GM21528 (cell line): ENCODE results near the gene SESN2.
A peak's percentile ranks its signal among the peaks of the same experiment; 100 is the strongest.

Experiments used
- ATAC-seq: cut with Tn5 transposase; IDR thresholded peaks from one replicate; pipeline ENCODE4 v1.9.1; 2021; ENCODE audit warnings: mild to moderate bottlenecking, moderate library complexity; ENCODE audit not compliant: unreplicated experiment, low FRiP score

Gene SESN2, protein sequence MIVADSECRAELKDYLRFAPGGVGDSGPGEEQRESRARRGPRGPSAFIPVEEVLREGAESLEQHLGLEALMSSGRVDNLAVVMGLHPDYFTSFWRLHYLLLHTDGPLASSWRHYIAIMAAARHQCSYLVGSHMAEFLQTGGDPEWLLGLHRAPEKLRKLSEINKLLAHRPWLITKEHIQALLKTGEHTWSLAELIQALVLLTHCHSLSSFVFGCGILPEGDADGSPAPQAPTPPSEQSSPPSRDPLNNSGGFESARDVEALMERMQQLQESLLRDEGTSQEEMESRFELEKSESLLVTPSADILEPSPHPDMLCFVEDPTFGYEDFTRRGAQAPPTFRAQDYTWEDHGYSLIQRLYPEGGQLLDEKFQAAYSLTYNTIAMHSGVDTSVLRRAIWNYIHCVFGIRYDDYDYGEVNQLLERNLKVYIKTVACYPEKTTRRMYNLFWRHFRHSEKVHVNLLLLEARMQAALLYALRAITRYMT

DNA sequence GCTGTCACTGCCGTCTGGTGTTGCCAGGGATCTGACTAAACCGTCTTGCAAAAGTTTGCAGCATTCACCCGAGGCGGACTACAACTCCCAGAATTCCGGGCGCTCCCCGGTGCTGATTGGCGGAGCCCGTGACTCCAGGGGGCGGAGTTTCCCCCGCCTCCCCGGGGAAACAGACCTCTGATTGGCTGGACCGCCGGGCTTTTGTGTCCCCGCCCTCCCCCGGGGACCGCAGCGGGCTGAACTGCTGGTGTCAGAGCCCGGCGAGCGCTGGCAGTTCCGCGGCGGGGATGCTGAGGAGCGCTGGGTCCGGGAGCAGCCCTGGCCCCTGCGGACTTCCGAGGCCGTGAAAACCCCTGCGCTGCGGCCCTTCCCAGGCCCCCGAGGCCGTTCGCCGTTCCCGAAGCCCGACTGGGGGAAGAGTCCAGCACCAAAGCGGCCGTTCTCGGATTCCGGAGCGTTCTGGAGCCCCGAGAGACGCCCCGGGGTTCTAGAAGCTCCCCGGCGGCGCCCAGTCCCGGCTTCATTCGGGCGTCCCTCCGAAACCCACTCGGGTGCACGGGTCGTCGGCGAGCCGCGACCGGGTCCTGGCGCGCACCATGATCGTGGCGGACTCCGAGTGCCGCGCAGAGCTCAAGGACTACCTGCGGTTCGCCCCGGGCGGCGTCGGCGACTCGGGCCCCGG lies at the start of gene SESN2:
Gene SESN2 (plus strand): TSS at position 267 of the 682 bp plus-strand sequence. CDS start 330 bp downstream, at position 597.
- ATAC-seq = peak; percentile 90

DNA sequence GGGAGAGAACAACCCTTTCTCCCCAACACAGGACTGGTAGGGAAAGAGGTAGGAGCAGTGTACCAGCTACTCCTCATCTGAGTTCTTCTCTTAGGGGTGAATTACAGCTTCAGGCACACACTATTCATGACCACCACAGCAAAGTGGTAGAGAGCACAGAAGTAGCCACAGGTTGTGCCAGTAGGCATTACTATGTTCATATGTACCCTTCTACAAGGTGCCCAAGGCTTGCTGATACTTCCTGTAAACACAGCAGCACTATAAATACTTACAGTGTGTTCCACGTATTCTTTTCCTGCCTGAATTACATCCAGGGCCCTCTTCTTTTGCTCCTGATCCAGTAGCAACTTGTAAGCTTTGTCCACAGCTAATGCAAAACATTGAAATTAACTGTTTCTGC lies 49.6 kb upstream of the SESN2 start:
- ATAC-seq = no peak

DNA sequence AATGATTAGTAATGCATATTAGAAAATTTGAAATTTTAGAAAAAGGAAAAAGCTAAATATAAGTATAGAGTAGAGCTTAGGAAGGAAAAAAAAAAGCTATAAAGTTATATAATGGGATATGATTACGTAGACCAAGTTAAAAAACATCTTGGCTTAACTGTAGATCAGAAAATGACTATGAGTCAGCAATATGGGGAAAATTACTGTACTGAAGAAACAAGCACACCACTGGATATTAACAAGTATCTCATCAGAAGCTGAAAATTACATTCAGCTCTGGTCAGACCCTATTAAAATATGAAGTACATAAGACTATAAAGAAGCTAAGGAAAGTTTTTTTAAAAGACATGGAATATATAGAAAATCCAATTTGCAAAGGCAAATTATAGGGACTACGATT lies 46.0 kb upstream of the SESN2 start:
- no peak for ATAC-seq

DNA sequence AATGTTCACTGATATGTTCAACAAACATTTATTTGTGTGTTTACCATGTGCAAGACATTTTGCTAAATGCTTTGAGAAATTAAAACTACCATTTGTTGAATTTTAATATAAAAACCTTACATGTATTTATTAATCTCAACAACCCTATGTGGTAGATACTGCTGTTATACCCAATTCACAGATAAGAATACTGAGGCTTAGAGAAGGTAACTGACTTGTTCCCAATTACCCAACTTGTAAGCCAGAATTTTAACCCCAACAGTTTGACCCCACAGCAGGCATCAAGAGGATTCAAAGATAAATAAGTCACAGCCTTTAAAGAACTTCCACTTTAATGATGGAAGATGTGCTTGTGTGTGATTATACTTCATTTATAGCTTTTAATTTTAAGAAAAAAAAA lies 30.2 kb upstream of the SESN2 start:
- ATAC-seq = no peak

DNA sequence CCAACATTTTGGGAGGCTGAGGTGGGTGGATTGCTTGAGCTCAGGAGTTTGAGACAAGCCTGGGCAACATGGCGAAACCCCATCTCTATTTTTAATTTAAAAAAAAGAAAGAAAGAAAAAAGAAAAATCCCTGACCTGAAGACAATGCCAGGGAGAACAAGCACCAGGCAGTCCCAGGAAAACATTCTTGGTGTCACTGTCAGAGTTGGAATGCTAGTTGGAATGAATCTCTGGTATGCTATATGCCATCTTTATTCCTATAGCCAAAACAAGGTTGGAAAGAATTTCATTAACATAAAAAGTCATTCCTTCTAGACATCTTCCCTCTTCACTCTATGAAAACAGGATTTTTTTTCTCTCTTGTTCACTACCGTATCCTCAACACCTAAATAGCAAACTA lies 29.3 kb upstream of the SESN2 start:
- ATAC-seq = no peak

DNA sequence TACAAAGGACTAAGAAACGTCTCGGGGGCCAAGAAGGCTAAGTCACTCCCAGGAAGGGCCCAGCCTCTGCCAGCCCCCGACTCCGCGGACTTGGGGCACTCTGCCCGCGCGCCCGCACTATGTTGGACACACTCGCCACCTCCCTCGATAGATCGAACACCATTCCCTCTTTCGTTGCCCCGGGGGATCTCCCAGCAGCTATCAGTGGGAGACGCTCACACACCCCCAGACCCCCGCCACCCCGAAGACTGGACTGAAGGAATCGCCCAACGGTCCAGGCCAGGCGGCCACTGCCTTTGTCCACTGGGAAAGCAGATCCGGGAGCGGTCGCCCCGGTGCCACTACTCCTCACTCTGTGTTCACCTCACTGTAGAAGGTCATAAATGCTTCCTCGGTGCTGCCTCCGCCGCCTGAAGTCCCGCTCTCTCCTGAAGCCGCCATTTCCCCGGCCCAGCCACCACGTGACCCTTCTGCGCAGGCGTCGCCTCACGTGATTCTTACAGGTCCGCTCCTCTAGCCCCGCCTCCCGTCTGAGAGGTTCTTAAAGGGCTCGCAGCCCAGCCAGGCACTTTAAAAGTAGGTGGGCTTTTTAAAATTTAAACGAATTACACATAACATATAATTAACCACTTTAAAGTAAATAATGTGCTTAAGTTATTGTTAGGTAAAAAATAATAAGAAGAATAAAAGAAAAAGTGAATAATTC lies 26.6 kb upstream of the SESN2 start, which contains the start of gene DNAJC8:
Gene DNAJC8 (minus strand): TSS at position 472 of the 706 bp plus-strand sequence. CDS start 31 bp downstream, at position 441.
- ATAC-seq = peak; percentile 49

DNA sequence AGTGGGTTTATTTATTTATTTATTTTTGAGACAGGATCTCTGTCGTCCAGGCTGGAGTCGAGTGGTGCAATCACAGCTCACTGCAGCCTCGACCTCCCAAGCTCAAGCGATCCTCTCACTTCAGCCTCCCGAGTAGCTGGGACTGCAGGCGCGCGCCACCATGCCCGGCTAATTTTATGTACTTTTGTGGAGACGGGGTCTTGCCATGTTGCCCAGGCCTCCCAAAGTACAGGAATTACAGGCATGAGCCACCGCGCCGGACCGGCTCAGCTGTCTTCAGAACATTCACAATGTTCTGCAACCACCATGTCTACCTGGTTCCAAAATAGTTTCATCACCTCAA lies 26.1 kb upstream of the SESN2 start:
- ATAC-seq = no peak

DNA sequence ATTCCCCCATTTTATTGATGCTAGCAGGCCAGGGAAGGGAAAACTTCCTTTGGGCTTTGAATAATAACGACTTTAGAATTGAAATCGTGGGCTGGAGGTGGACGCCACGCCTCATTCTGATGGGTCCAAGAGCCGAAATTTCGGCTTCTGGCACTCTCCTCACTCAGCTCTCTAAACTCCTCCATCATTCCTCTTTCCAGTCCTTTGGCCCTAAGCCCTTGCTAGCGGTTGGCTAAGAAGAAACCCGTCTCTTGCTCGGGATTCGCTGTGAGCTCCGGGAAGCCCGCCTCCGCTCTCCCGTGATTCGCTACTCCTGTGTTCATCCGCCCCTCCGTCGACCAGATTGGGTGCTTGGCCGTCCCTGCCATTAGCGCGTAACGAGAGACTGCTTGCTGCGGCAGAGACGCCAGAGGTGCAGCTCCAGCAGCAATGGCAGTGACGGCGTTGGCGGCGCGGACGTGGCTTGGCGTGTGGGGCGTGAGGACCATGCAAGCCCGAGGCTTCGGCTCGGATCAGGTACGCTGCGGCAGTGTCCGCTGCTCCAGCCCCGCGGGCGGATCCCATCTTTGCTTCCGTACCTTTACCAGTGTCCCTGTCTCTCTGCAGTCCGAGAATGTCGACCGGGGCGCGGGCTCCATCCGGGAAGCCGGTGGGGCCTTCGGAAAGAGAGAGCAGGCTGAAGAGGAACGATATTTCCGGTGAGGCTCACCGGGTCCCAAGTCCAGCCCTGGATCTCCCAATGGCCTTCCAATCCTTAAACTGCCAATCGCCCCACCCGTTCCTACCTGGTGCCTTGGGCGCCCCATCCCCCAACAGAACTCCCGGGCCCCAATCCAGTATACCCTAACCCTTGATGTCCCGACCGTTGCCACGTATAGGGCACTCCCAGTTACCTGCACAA lies 23.3 kb upstream of the SESN2 start, which contains the start of gene ATP5IF1:
Gene ATP5IF1 (plus strand): TSS at position 370 of the 901 bp plus-strand sequence. CDS start 60 bp downstream, at position 430.
- ATAC-seq = peak; percentile 82

DNA sequence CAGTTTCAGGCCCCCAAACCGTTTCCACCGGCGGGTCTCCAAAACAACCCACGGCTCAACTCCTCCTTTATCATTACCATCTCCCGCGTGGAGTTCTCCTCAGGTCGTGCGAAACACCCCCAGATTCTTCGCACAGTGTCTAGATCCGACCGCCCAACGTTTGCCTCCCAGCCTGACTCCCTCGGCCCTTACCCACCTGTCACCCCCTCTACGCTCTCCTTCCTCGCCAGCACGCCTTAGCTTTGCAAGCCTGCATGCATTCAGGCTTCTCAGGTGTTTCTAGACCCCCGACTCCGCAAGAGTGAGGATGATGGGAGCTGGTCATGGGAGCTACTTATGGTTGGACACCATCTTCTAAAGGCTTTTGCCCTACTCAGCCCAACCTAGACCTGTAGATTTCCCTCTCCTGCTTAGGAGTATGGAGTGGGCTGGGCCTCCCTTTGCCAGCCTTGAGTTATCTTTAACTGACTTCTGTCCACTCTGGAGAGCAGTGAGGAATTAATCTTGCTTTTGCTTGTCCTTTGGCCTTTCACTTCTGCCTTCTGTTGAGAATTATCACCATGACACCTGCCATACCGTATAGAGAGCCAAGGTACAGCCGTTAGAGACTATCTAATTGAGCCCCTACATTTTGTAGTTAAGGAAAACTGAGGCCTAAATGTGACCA lies 22.5 kb upstream of the SESN2 start:
- ATAC-seq = no peak

DNA sequence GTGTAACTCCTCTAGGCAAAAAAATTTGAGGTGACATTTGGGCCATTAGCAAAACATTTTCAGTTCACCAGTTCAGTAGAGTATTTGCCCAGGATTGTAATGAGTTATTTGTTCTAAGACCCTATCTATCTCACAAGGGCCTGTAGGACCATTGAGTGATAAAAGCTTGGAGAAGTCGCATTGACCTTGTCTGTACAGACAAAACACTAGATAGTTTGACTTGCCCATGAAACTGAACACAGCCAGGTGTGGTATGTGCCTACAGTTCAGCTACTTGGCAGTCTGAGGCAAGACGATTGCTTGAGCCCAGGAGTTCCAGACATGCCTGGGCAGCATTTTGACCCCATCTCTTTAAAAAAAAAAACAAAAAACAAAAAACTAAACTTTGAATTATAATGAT lies 20.3 kb upstream of the SESN2 start:
- ATAC-seq = no peak

DNA sequence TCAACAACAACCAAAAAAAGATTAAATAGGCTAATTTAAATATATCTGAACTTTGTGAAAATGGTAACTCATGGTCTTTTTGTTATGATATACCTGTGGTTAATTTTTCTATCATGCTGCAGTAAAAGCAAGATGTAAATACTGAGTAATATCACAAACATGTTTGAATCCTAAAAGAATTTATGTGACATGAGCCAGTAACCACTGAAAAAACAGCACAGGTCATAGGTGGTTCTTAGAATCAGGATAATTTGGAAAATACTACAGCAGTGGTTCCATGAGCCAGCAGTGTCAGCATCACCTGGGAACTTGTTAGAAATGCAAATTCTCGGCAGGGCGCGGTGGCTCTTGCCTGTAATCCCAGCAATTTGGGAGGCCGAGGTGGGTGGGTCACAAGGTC lies 19.3 kb upstream of the SESN2 start:
- no peak for ATAC-seq

DNA sequence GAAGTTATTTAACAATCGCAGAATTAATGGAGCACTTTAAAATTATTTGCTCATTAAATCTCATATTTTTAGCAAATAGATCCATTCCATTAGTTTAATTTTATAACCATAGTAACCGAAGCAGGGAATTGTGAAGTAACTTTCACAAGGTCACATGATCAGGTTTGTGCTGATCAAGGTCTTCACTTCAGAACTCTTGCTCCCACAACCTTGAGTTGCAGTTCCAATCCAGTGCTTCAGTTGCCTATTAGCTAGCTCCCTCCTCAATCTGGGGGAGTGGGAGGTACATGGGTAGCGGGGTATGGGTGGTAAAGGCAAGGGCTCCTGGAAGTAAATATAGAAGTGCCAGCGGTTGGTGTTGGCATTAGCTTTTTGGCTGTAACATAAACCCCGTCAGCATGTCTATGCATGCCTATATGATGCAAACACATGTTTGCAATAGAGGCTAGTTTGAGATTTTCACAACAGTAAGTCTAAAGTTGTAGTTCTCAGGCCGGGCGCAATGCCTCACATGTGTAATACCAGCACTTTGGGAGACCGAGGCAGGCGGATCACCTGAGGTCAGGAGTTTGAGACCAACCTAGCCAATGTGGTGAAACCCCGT lies 17.6 kb upstream of the SESN2 start:
- ATAC-seq = no peak

DNA sequence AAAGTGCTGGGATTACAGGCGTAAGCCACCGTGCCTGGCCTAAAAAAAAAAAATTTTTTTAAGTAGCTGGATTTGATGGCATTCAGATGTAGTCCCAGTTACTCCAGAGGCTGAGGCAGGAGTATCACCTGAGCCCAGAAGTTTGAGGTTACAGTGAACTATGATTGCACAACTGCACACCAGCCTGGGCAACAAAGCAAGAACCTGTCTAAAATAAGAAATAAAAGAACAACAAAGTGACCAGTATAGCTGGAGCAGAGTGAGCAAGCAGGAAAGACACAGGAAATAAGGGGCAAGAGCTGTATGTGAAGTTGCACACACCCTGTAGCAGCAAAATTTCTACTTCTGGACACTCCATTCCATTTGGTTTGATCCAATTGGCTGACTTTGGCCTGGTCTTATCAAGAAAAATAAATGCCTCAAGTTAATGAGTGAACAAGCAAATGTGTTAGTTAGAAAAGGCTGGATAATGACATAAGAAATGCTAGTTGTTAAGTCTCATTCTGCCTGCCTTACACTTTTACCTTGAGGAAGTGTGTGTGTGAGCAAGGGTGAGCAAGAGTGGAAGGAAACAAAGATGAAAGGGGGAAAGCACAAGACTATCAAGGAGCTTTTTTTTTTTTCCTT lies 15.5 kb upstream of the SESN2 start:
- no peak for ATAC-seq

DNA sequence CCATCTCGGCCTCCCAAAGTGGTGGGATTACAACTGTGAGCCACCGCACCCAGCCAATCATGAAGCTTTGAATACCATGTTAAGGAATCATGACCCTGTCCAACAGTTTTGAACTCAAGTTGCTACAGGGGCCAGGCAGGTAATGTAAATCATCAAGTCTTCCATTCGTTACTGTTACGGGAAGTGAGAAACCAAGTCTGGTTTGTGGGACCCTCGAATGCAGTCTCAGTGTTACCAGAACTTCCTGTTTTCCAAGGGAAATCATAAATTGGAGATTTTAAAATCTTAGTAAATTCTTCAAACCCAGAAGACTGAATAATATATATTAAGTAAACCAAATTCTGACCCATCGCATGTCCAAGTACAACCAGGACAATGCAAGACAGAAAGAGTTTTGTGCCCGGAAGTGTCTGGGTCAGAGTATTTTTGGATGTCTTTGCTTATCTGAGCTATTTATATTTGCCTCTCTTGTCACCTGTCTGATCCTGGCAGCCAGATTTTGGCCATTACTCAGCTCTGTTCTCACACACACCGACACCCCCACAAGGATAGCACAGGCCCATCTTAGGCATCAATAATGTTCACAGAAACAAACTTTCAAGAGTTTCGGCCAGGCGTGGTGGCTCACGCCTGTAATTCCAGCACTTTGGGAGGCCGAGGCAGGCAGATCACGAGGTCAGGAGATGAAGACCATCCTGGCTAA lies 14.6 kb upstream of the SESN2 start:
- ATAC-seq = peak; percentile 28

DNA sequence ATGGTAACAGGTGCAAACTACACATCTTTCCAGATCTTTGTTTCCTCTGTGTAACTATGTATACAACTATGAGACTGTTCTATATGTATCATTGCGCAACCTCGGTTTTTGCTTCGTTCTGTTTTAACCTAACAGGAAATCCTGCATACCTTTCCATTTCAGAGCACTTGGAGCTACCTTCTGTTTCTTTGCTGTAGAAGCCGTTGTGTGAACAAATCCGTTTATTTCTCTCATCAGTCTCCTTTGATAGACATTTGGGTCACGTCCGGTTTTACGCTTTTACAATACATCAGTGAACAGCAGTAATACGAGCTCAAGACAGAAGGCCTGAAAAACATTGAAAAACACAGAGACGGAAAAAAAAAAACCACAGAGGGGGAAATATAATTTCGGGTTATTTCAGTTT lies 12.9 kb upstream of the SESN2 start:
- no peak for ATAC-seq

DNA sequence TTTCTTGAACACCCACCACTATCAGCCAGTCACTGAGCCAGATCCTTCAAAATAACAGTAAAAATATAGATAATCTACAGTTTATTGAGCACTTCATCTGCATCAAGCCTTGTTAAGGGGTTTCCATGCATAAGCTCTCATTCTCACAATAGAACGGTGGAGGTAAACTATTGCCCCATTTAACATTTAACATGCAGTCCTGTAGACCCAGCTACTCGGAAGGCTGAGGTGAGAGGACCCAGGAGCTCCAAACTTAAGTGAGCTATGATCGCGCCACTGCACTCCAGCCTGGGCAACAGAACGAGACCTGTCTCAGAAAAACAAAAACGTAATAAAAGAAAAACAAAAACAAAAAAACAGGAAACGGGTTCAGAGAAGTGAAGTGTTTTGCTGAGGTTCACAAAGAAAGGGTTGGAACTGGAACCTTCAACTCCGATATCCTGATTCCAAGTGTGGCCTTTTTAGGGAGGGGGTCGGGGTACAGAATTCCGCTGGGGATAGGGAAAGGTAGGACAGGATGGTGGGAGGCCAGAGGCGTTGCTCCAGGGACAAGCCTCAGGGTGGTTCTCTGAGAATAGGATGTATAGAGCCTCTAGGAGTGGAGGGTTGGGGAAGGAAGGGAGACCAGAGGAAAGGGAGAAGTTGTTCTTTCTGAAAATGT lies 11.6 kb upstream of the SESN2 start:
- ATAC-seq = no peak

DNA sequence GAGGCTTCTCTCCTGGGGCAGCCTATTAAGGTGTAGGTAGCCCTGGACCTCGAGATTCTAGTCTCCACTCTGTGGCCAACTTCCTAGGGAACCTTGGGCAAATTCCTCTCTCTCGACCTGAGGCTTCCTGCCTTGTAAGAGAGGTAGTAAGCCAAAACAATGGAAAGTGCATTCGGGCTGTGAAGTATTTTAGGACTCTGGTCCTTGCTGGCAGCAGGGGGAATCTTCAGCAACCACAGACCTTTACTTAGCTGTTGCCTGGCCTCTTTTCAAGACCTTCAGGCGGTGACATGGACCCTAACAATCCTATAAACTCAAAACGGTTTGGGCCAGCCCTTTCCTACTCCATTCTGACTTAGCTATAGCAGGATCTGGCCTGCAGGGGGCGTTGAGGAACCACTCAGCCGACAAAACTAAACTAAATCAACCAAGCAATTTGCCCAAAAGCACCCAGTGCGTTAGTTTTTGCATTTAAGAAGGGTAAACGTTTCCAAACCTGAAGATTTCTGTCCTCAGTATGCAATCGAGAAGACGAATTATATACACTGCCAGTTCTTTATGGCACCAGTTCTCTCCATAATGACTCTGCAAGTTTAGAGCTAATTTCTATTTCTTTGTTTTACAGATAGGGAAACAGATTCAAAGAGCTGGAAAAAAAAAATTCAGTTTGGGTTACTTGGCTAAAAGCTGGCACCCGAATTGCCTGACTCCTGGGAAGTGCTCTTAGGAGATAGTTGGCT lies 10.9 kb upstream of the SESN2 start:
- peak; percentile 35 for ATAC-seq
